DOHH2 (cell line): ENCODE results near the gene LRMDA.

Source experiments
- H3F3A ChIP-seq: fragments of 200-600 bp; sonication (generic), shearing (Covaris generic); 2 replicates; pipeline ENCODE4 v1.6.0; 2016; ENCODE audit warnings: antibody characterized with exemption, mild to moderate bottlenecking; ENCODE audit not compliant: control insufficient read depth, insufficient read depth
- H3K27ac ChIP-seq: fragments of 200-600 bp; sonication (generic); 2 replicates; pipeline ENCODE4 v1.5.1; 2014; ENCODE audit warnings: low read depth, mild to moderate bottlenecking, low read length, moderate library complexity
- H3K27me3 ChIP-seq: fragments of 200-600 bp; sonication (generic); 2 replicates; pipeline ENCODE4 v1.6.1; 2014; ENCODE audit warnings: mild to moderate bottlenecking, low read length, mixed read lengths; ENCODE audit not compliant: control insufficient read depth
- H3K36me3 ChIP-seq: fragments of 200-600 bp; sonication (generic); 2 replicates; pipeline ENCODE4 v1.6.1; 2014; ENCODE audit warnings: mild to moderate bottlenecking, low read length, moderate library complexity, mixed read lengths; ENCODE audit not compliant: control insufficient read depth
- H3K4me1 ChIP-seq: fragments of 200-600 bp; sonication (generic); 2 replicates; pipeline ENCODE4 v1.6.1; 2014; ENCODE audit warnings: mild to moderate bottlenecking, low read length, mixed read lengths; ENCODE audit not compliant: control insufficient read depth
- H3K4me2 ChIP-seq: fragments of 200-600 bp; sonication (generic); 2 replicates; pipeline ENCODE4 v1.6.0; 2014; ENCODE audit warnings: mild to moderate bottlenecking, low read length, moderate library complexity
- H3K4me3 ChIP-seq: fragments of 200-600 bp; sonication (generic); 2 replicates; pipeline ENCODE4 v1.5.1; 2014; ENCODE audit warnings: mild to moderate bottlenecking, low read length, mixed read lengths
- H3K79me2 ChIP-seq: fragments of 200-600 bp; sonication (generic); 2 replicates; pipeline ENCODE4 v1.6.1; 2014; ENCODE audit warnings: mild to moderate bottlenecking, low read length, mixed read lengths; ENCODE audit not compliant: control insufficient read depth
- H3K9me2 ChIP-seq: fragments of 200-600 bp; sonication (generic); replicated peaks from 2 replicates; pipeline ENCODE4 v1.6.1; 2014; ENCODE audit warnings: mild to moderate bottlenecking, low read length, mixed read lengths; ENCODE audit not compliant: control insufficient read depth
- H3K9me3 ChIP-seq: fragments of 200-600 bp; sonication (generic); 2 replicates; pipeline ENCODE4 v1.6.1; 2014; ENCODE audit warnings: antibody characterized with exemption, low read length, mixed read lengths; ENCODE audit not compliant: control insufficient read depth, insufficient read depth
- H4K20me1 ChIP-seq: fragments of 200-600 bp; sonication (generic); 2 replicates; pipeline ENCODE4 v1.6.0; 2014; ENCODE audit warnings: low read depth, mild to moderate bottlenecking, antibody characterized with exemption, low read length, moderate library complexity; ENCODE audit not compliant: control insufficient read depth, insufficient read depth
- EZH2phosphoT487 ChIP-seq: fragments of 200-600 bp; sonication (generic); IDR thresholded peaks from 2 replicates; pipeline ENCODE4 v1.6.1; 2017; ENCODE audit warnings: borderline replicate concordance, mild to moderate bottlenecking, antibody characterized with exemption, low read length, moderate library complexity, mixed read lengths
- TF ChIP-seq, protein P1 (sequence below): fragments of 200-600 bp; sonication (generic); IDR thresholded peaks from one replicate; pipeline ENCODE4 v1.5.1; 2014; ENCODE audit warnings: antibody characterized with exemption, mild to moderate bottlenecking, low read depth, low read length; ENCODE audit not compliant: poor library complexity, severe bottlenecking

The LRMDA gene

DNA sequence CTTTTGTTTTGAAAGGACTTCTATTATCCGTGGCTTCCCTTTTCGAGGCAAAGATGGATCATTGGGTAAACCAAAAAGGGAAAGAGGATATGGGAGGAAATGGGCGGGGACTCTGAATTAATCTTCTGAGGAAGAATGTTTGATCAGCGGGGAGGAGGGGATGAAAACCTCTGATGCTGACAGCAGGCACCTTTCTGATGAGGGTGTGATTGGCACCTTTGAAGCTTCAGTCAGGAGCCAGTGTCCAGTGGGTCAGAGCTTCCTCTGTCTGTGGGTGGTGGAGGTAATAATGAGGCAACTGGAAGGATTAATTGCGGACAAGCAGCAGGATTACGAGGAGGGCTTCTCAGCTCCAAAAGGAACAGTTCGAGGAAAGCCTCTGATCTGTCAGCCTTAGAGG is 877.6 kb downstream of the LRMDA start:
- no peaks in the 10 kb centered on the region for H3K4me1 ChIP-seq
- H3K27me3 ChIP-seq: no peaks in the 10 kb centered on the region
- no peaks in the 10 kb centered on the region for H3K79me2 ChIP-seq
- H3K9me2 ChIP-seq: no peaks in the 10 kb centered on the region
- no peaks in the 10 kb centered on the region for H3K36me3 ChIP-seq
- no peaks in the 10 kb centered on the region for H3F3A ChIP-seq
- no peak for TF ChIP-seq EZH2phosphoT487
- TF ChIP-seq, protein P1, sequence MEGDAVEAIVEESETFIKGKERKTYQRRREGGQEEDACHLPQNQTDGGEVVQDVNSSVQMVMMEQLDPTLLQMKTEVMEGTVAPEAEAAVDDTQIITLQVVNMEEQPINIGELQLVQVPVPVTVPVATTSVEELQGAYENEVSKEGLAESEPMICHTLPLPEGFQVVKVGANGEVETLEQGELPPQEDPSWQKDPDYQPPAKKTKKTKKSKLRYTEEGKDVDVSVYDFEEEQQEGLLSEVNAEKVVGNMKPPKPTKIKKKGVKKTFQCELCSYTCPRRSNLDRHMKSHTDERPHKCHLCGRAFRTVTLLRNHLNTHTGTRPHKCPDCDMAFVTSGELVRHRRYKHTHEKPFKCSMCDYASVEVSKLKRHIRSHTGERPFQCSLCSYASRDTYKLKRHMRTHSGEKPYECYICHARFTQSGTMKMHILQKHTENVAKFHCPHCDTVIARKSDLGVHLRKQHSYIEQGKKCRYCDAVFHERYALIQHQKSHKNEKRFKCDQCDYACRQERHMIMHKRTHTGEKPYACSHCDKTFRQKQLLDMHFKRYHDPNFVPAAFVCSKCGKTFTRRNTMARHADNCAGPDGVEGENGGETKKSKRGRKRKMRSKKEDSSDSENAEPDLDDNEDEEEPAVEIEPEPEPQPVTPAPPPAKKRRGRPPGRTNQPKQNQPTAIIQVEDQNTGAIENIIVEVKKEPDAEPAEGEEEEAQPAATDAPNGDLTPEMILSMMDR: no peak
- H3K27ac ChIP-seq: no peak overlapping the region
- H3K9me3 ChIP-seq: no peaks in the 10 kb centered on the region
- H3K4me3 ChIP-seq: no peak overlapping the region
- no peaks in the 10 kb centered on the region for H4K20me1 ChIP-seq
- H3K4me2 ChIP-seq: no peak overlapping the region

DNA sequence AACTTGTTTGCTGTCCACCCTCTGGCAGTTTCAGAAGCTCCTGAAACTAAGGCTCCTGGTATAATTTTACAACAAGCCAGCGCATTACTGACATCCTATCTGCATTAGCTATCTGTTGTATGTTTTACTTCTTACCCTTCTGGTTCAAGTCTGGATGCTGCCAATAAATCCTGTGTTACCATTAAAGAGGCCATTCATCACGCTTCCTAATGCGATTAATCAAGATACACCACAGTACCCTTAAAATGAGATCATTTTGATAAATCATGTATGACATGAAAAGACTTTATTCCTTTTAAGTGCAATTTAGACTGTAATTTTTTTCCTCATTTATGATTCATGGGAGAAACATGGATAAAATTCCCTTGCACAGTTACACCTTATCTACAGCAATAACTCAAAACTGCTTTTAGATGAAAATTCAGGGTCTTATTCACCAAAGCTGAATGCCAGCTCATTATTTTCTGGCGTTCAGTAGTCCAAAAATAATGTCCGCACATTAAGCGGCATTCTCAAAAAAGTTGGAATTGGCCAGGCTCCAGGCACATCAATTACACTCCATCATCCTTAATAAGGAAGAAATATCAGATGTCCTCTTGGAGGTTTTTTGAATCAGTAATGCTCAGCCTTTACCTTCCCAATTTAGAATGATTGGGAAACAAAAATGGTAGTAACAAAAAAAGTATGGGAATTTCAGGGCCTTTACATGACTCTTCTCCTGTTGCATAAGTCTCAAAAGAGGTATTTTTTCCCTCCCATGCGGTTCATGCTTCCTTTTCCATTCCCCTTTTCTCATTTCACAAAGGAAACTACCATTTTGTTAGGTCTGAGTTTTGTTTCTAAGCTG is 878.5 kb downstream of the LRMDA start:
- H3F3A ChIP-seq: no peaks in the 10 kb centered on the region
- H3K4me2 ChIP-seq: no peak overlapping the region
- H4K20me1 ChIP-seq: no peaks in the 10 kb centered on the region
- no peaks in the 10 kb centered on the region for H3K27me3 ChIP-seq
- no peaks in the 10 kb centered on the region for H3K9me3 ChIP-seq
- no peaks in the 10 kb centered on the region for H3K36me3 ChIP-seq
- TF ChIP-seq EZH2phosphoT487: no peak
- TF ChIP-seq, protein P1: no peak
- H3K4me3 ChIP-seq: no peak overlapping the region
- H3K9me2 ChIP-seq: no peaks in the 10 kb centered on the region
- no peak overlapping the region for H3K27ac ChIP-seq
- no peaks in the 10 kb centered on the region for H3K4me1 ChIP-seq
- H3K79me2 ChIP-seq: no peaks in the 10 kb centered on the region

DNA sequence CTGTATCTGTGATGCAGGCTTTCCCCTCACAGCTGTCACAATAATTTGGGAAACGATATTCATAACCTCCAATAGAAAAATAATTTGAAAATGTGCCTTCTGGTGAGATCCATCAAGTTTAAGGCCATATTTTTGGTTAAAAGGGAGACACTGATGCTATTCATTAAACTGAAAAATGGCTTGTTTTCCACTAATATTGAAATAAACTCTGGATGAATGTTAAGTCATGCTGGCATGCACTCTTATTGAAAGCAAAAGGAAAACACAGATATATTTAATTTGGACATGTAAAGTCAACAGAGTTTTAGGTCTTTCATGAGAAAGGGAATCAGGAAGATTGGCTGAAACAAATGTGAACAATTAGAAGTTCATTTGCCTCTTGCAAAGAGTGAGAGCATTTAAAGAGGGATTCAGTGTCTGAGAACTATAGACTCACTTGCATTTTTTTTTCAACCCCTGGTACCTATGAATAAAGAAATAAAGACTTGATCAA is 879.2 kb downstream of the LRMDA start:
- H3F3A ChIP-seq: no peaks in the 10 kb centered on the region
- H3K27me3 ChIP-seq: no peaks in the 10 kb centered on the region
- H3K79me2 ChIP-seq: no peaks in the 10 kb centered on the region
- TF ChIP-seq, protein P1: no peak
- no peak for TF ChIP-seq EZH2phosphoT487
- H3K4me2 ChIP-seq: no peak overlapping the region
- no peaks in the 10 kb centered on the region for H4K20me1 ChIP-seq
- H3K9me3 ChIP-seq: no peaks in the 10 kb centered on the region
- no peak overlapping the region for H3K4me3 ChIP-seq
- no peak overlapping the region for H3K27ac ChIP-seq
- H3K9me2 ChIP-seq: no peaks in the 10 kb centered on the region
- no peaks in the 10 kb centered on the region for H3K4me1 ChIP-seq
- no peaks in the 10 kb centered on the region for H3K36me3 ChIP-seq
